ENCODE results near the gene CDH4. TPM values are rescaled to one million over a fixed set of nuclear protein-coding genes. Genes with fewer than 3 reads are reported as not detected.
A peak's percentile ranks its signal among the peaks of the same experiment; 100 is the strongest.

The CDH4 gene
- total RNA-seq, 6 donors from 2014 or later = 0.20 to 1.0 (median 0.40) TPM; not detected in 1

DNA sequence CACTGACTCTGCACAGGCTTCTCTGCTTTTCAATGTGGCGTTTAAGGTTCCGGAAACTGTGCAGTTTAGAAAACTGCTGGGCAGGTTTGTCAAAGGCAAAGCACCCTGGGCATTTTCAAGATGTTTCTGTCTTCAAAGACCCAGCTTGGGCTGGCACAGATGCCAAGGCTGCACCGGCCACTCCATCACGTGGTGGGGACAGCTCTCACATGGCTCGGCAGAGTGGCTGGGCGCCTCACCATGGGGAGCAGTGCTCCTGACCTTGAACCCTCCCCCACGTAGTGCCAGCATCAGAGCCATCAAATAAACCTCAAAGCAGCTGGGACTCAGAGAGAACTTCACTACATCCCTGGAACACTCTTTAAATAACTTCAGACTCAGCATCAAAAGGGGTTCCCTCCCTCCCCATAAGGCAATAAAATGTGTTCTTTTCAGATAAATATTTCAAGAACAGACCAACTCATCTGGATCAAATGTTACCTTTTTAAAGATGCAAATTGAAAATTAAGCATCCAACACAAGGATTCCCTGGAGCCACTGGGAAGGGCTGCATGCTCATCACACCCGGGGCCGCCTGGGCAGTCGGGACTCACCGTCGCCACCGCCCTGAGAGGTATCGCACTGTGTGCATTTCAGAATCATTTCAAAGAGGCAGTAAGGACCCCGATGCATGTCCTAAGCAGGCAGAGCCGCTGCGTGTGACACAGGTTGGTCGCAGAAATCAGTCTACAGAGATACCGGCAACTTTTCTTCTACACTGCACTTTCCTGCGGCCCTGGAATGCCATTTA is 157.1 kb downstream of the CDH4 start:
- no peak for ATAC-seq (ENCODE audit: low FRiP score in 2 of 2)
- TF ChIP-seq EP300 (IDR thresholded peaks at IDR 0.05) = no peak
- TF ChIP-seq, protein P1, sequence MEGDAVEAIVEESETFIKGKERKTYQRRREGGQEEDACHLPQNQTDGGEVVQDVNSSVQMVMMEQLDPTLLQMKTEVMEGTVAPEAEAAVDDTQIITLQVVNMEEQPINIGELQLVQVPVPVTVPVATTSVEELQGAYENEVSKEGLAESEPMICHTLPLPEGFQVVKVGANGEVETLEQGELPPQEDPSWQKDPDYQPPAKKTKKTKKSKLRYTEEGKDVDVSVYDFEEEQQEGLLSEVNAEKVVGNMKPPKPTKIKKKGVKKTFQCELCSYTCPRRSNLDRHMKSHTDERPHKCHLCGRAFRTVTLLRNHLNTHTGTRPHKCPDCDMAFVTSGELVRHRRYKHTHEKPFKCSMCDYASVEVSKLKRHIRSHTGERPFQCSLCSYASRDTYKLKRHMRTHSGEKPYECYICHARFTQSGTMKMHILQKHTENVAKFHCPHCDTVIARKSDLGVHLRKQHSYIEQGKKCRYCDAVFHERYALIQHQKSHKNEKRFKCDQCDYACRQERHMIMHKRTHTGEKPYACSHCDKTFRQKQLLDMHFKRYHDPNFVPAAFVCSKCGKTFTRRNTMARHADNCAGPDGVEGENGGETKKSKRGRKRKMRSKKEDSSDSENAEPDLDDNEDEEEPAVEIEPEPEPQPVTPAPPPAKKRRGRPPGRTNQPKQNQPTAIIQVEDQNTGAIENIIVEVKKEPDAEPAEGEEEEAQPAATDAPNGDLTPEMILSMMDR (IDR thresholded peaks at IDR 0.05) = no peak
- no peaks in the 10 kb centered on the region for H3K36me3 ChIP-seq
- H3K4me3 ChIP-seq = no peak overlapping the region
- H3K27ac ChIP-seq = no peak overlapping the region
- DNase-seq = no peak
- H3K4me1 ChIP-seq = no peaks in the 10 kb centered on the region
- 77 to 83% methylated on average over 15 to 20 of the region's 20 CpGs for WGBS, 2 donors
- no peaks in the 10 kb centered on the region for H3K27me3 ChIP-seq
- H3K9me3 ChIP-seq = peaks cover 0 to 6% (median 2%) of the 10 kb centered on the region in 4 donors

DNA sequence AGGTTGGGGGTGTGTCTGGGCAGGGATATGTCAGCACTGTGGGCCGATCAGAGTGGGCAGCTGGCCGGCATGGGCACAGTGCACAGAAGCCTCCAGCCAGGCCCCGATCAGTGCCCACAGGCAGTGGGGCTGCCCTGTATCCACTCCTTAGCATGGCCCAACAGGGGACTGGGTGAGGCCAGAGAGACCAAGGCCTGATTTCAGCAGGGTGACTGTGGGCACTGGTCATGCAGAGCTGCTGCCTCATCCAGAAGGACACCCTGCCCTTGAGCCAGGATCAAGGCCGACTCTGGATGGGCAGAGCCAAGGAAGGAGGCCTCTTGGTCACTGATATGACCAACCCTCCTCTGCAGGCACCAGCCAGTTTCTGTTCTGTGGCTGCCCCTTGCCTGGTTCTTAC is 159.7 kb downstream of the CDH4 start:
- peak in 1 of 2 donors; percentile 23 for ATAC-seq (ENCODE audit: low FRiP score in 2 of 2)
- no peaks in the 10 kb centered on the region for H3K36me3 ChIP-seq
- DNase-seq = no peak
- no peaks in the 10 kb centered on the region for H3K4me1 ChIP-seq
- no peaks in the 10 kb centered on the region for H3K27me3 ChIP-seq
- TF ChIP-seq POLR2AphosphoS5 (IDR thresholded peaks at IDR 0.05) (no peak), EP300 (IDR thresholded peaks at IDR 0.05) (no peak), POLR2A (IDR thresholded peaks at IDR 0.05) (no peak)
- TF ChIP-seq, protein P1 (IDR thresholded peaks at IDR 0.05) = no peak
- peaks cover 0 to 6% (median 2%) of the 10 kb centered on the region in 4 donors for H3K9me3 ChIP-seq
- H3K27ac ChIP-seq = no peak overlapping the region
- WGBS, 2 donors = 71 to 100% methylated on average over 2 to 4 of the region's 4 CpGs
- H3K4me3 ChIP-seq = no peak overlapping the region

DNA sequence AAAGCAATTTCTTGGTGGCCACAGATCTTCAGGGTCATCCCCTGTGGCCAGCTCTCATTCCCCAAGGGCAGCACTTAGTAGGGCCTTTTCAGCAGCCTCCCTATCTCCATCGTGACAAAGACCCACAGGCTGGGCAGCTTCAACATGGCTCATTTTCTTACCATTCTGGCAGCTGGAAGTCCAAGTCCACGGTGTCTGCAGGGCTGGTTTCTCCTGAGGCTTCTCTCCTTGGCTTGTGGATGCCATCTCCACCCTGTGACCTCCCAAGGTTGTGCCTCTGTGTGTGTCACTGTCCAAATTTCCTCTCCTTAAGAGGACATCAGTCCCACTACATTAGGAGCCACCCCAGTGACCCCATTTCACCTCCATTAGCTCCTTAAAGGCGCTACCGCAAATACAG is 161.7 kb downstream of the CDH4 start:
- Histone ChIP-seq H3K4me1 (no peaks in the 10 kb centered on the region), H3K27me3 (no peaks in the 10 kb centered on the region), H3K36me3 (no peaks in the 10 kb centered on the region), H3K9me3 (peaks cover 0 to 6% (median 2%) of the 10 kb centered on the region in 4 donors), H3K27ac (no peak overlapping the region), H3K4me3 (no peak overlapping the region)
- DNase-seq (no peak), ATAC-seq (ENCODE audit: low FRiP score in 2 of 2) (no peak)
- no peak for TF ChIP-seq POLR2AphosphoS5 (IDR thresholded peaks at IDR 0.05)
- 89 to 93% methylated on average over 4 of the region's 4 CpGs for WGBS, 2 donors

DNA sequence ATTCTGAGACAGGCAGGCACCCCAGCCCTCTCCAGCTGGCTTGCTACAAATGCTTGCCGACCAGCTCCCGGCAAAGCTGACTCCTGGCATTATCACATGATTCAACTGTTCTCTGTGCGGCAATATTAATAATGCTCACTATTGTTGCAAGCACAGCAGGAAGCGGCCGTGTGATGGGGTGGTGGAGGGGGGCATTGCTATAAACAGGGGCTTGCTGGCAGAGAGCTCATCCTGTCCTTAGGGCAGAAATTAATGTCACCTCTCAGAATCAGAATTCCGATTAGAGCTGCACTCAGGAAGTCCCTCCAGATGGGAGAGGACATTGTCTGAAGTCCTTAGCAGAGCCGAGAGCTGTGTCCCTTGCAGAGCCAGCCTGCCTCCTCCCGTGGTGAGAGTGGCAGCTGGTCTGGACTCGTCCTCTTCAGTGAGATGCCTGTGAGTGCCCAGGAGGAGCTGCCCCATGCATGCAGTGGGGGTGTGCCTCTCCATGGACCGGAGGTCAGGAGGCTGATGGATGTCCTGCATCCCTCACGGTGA is 162.5 kb downstream of the CDH4 start:
- WGBS, 2 donors = 51 to 67% methylated on average over 5 to 11 of the region's 11 CpGs
- Histone ChIP-seq H3K9me3 (peaks cover 0 to 6% (median 2%) of the 10 kb centered on the region in 4 donors), H3K36me3 (no peaks in the 10 kb centered on the region), H3K27me3 (no peaks in the 10 kb centered on the region), H3K4me1 (no peaks in the 10 kb centered on the region), H3K4me3 (no peak overlapping the region), H3K27ac (no peak overlapping the region)
- ATAC-seq (ENCODE audit: low FRiP score in 2 of 2) = no peak
- no peak for TF ChIP-seq POLR2AphosphoS5 (IDR thresholded peaks at IDR 0.05)
- TF ChIP-seq POLR2A (IDR thresholded peaks at IDR 0.05) = no peak
- no peak for TF ChIP-seq EP300 (IDR thresholded peaks at IDR 0.05)
- TF ChIP-seq, protein P1 (IDR thresholded peaks at IDR 0.05) = no peak
- DNase-seq = no peak

DNA sequence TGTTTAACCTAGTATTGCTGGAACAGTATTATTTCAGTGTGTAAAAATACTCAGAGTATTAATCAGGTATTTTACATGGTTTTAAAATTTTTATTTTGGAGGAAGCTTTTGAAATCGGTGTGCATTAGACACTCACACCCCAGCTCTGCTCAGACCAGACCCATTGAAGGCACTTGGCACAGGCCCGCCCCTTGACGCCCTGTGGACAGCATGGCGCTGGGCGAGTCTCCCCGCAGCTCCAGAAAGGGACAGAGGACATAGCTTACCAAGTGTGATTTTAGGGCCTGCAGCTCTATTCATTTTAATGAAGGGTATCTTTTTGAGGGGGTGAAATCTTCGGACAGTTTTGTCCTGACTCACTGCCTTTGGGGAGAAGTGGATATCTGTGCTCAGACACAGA is 164.5 kb downstream of the CDH4 start:
- ATAC-seq (ENCODE audit: low FRiP score in 2 of 2) (no peak), DNase-seq (no peak)
- Histone ChIP-seq H3K4me3 (no peak overlapping the region), H3K36me3 (no peaks in the 10 kb centered on the region), H3K27ac (no peak overlapping the region), H3K9me3 (peaks cover 0 to 6% (median 4%) of the 10 kb centered on the region in 4 donors), H3K4me1 (no peaks in the 10 kb centered on the region), H3K27me3 (no peaks in the 10 kb centered on the region)
- WGBS, 2 donors = 86 to 93% methylated on average over 7 of the region's 7 CpGs
- TF ChIP-seq, protein P1 (IDR thresholded peaks at IDR 0.05) = no peak
- TF ChIP-seq POLR2AphosphoS5 (IDR thresholded peaks at IDR 0.05) (no peak), EP300 (IDR thresholded peaks at IDR 0.05) (no peak), POLR2A (IDR thresholded peaks at IDR 0.05) (no peak)

Measured in upper lobe of left lung (tissue), 6 donors.